ENCODE results near the gene RAB42. TPM values are rescaled to one million over a fixed set of nuclear protein-coding genes. Genes with fewer than 3 reads are reported as not detected.
A peak's percentile ranks its signal among the peaks of the same experiment; 100 is the strongest.

Gene RAB42
- total and polyA plus RNA-seq, 9 of the 15 experiments (the other 6 are each of a cell fraction or from before 2014, with no cell fraction given), result 0.07 to 0.14 (median 0.12) TPM; not detected in 6

- TF ChIP-seq, protein P1, sequence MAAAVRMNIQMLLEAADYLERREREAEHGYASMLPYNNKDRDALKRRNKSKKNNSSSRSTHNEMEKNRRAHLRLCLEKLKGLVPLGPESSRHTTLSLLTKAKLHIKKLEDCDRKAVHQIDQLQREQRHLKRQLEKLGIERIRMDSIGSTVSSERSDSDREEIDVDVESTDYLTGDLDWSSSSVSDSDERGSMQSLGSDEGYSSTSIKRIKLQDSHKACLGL (CRISPR knock-in tag; IDR thresholded peaks at IDR 0.05; ENCODE audit: borderline replicate concordance, poor library complexity, severe bottlenecking), result peak; percentile 78
- no peak for TF ChIP-seq ZNF57 (CRISPR knock-in tag; IDR thresholded peaks at IDR 0.05)
- TF ChIP-seq U2AF2 (optimal IDR thresholded peaks at IDR 0.05; ENCODE audit: low read depth, low read length), result no peak
- TF ChIP-seq ZNF239 (CRISPR knock-in tag; IDR thresholded peaks at IDR 0.05), result no peak; the same call in 1 of the 2 replicates
- TF ChIP-seq LARP7 (IDR thresholded peaks at IDR 0.05), result peak; percentile 84; the same call in 1 of the 2 replicates
- TF ChIP-seq ARID2 (IDR thresholded peaks at IDR 0.05), result no peak; the same call in 1 of the 2 replicates
- TF ChIP-seq, protein P2, sequence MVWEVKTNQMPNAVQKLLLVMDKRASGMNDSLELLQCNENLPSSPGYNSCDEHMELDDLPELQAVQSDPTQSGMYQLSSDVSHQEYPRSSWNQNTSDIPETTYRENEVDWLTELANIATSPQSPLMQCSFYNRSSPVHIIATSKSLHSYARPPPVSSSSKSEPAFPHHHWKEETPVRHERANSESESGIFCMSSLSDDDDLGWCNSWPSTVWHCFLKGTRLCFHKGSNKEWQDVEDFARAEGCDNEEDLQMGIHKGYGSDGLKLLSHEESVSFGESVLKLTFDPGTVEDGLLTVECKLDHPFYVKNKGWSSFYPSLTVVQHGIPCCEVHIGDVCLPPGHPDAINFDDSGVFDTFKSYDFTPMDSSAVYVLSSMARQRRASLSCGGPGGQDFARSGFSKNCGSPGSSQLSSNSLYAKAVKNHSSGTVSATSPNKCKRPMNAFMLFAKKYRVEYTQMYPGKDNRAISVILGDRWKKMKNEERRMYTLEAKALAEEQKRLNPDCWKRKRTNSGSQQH (CRISPR knock-in tag; IDR thresholded peaks at IDR 0.05), result peak; percentile 46; the same call in 1 of the 2 replicates
- peak; percentile 53 to 79; a peak in 3 of 4 replicates for TF ChIP-seq FOXA3 (CRISPR knock-in tag; conservative IDR thresholded peaks at IDR 0.05 in 1 of 2, IDR thresholded peaks at IDR 0.05 in 1 of 2)
- TF ChIP-seq ZBTB34 (CRISPR knock-in tag; IDR thresholded peaks at IDR 0.05), result no peak
- peak; percentile 94 for TF ChIP-seq GATAD2B (IDR thresholded peaks at IDR 0.05; ENCODE audit: borderline replicate concordance)
- peak; percentile 95 for TF ChIP-seq BRD4 (IDR thresholded peaks at IDR 0.05)
- no peak for TF ChIP-seq NUFIP1 (IDR thresholded peaks at IDR 0.05; ENCODE audit: partially characterized antibody)
- TF ChIP-seq ZNF121 (CRISPR knock-in tag; conservative IDR thresholded peaks at IDR 0.05), result no peak
- TF ChIP-seq EP300 (IDR thresholded peaks at IDR 0.05; ENCODE audit: low read length), result peak; percentile 27
- 0 out of 2 replicates have a peak, but pooled peaks have one; percentile 63 for TF ChIP-seq PYGO2 (tag; IDR thresholded peaks at IDR 0.05)
- TF ChIP-seq ZFP1 (CRISPR knock-in tag; IDR thresholded peaks at IDR 0.05), result no peak
- TF ChIP-seq PRPF4 (IDR thresholded peaks at IDR 0.05; ENCODE audit: insufficient read depth, low read depth, low read length, poor library complexity, severe bottlenecking), result no peak
- TF ChIP-seq SRSF3 (IDR thresholded peaks at IDR 0.05; ENCODE audit: insufficient read depth, low read length), result no peak
- TF ChIP-seq HIVEP1 (CRISPR knock-in tag; IDR thresholded peaks at IDR 0.05), result no peak
- 0 out of 2 replicates have a peak, but pooled peaks have one; percentile 40 for TF ChIP-seq NR1H2 (CRISPR knock-in tag; IDR thresholded peaks at IDR 0.05)
- no peak for TF ChIP-seq ATF2 (CRISPR knock-in tag; IDR thresholded peaks at IDR 0.05)
These were observed 51.0 kb downstream of the RAB42 start, which contains the start of gene TAF12 (continued) for GRCh38 chr1:28642847-28643635.
